ENCODE data around the gene MEGF11. TPM values are rescaled to one million over a fixed set of nuclear protein-coding genes. Genes with fewer than 3 reads are reported as not detected.

MEGF11 gene
- total RNA-seq, 1 experiment from 2014 or later, result 1.2 TPM

DNA sequence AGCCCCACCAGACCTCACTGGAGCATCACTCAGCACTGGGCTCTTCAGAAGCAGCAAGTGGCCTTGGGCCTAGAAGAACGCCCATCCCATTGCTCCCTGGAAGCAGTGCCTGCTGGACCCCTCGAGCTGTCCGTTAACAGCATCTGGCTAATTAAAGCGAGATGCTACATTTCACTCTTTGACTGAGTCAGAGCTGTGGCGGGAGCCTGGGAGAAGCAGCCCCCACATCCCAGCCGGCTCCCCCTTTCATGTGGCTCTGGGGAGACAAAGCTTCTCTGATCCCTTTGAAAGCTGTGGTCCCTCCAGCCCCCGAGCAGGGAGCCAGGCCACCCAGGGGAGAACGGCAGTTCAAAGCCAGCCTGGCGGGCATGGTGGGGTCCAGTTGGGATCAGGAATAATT, 103.7 kb downstream of the MEGF11 start:
- no peak overlapping the region for H3K23ac ChIP-seq (ENCODE audit: insufficient read length, low read depth, low read length)
- no peak for DNase-seq
- no peaks in the 10 kb centered on the region for H4K20me1 ChIP-seq (ENCODE audit: control insufficient read depth, insufficient read depth, insufficient read length)
- no peak overlapping the region for H3K14ac ChIP-seq (ENCODE audit: insufficient read depth, low read length)
- H2BK20ac ChIP-seq (ENCODE audit: low read depth, low read length, poor library complexity, severe bottlenecking), result no peak overlapping the region
- WGBS (ENCODE audit: extremely low coverage, insufficient read length, low lambda C conversion rate), result no CpG with 5 or more reads among the region's 9 CpGs
- no peak overlapping the region for H4K8ac ChIP-seq (replicated peaks; ENCODE audit: insufficient read length, low read depth, low read length)
- H3K23me2 ChIP-seq (ENCODE audit: insufficient read length, low read depth, low read length, poor library complexity, severe bottlenecking), result no peaks in the 10 kb centered on the region
- H2BK15ac ChIP-seq (ENCODE audit: low read depth, low read length), result no peak overlapping the region
- no peak overlapping the region for H2BK5ac ChIP-seq (ENCODE audit: insufficient read length, low read length)
- no peaks in the 10 kb centered on the region for H3K79me2 ChIP-seq (ENCODE audit: insufficient read depth, low read length)
- no peak overlapping the region for H3K4me2 ChIP-seq (ENCODE audit: insufficient read depth, insufficient read length, low read length)
- no peak overlapping the region for H2BK12ac ChIP-seq (ENCODE audit: insufficient read length, low read depth, low read length)
- H4K91ac ChIP-seq (ENCODE audit: insufficient read length, low read depth, low read length), result no peak overlapping the region
- H3K27me3 Mint-ChIP-seq (ENCODE audit: low read depth), result no peaks in the 10 kb centered on the region; the same call in 1 of the 2 replicates
- H3K9me3 Mint-ChIP-seq, result no peaks in the 10 kb centered on the region
- H3K56ac ChIP-seq (ENCODE audit: insufficient read length, low read depth, low read length), result no peak overlapping the region
- H3K27me3 ChIP-seq (ENCODE audit: insufficient read depth, low read length), result no peaks in the 10 kb centered on the region
- H3K4me1 ChIP-seq (ENCODE audit: insufficient read depth, low read length), result no peaks in the 10 kb centered on the region
- TF ChIP-seq, protein P1, sequence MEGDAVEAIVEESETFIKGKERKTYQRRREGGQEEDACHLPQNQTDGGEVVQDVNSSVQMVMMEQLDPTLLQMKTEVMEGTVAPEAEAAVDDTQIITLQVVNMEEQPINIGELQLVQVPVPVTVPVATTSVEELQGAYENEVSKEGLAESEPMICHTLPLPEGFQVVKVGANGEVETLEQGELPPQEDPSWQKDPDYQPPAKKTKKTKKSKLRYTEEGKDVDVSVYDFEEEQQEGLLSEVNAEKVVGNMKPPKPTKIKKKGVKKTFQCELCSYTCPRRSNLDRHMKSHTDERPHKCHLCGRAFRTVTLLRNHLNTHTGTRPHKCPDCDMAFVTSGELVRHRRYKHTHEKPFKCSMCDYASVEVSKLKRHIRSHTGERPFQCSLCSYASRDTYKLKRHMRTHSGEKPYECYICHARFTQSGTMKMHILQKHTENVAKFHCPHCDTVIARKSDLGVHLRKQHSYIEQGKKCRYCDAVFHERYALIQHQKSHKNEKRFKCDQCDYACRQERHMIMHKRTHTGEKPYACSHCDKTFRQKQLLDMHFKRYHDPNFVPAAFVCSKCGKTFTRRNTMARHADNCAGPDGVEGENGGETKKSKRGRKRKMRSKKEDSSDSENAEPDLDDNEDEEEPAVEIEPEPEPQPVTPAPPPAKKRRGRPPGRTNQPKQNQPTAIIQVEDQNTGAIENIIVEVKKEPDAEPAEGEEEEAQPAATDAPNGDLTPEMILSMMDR (conservative IDR thresholded peaks at IDR 0.05), result no peak
- H3K4me3 Mint-ChIP-seq, result no peak overlapping the region
- no peak overlapping the region for H3K18ac ChIP-seq (ENCODE audit: insufficient read length, low read depth, low read length)
- H3K27ac Mint-ChIP-seq, result no peak overlapping the region
- no peak overlapping the region for H2BK120ac ChIP-seq (ENCODE audit: low read depth, low read length, poor library complexity, severe bottlenecking)
- no peaks in the 10 kb centered on the region; a peak in 1 of 7 replicates for H3K36me3 Mint-ChIP-seq (ENCODE audit: insufficient read depth in 1 of 3, low read depth in 3 of 3)
- no peak overlapping the region for H3K27ac ChIP-seq (ENCODE audit: insufficient read length, low read depth, low read length)
- H3K4me1 Mint-ChIP-seq, result peaks cover 10 to 24% of the 10 kb centered on the region in 2 experiments
- no peak overlapping the region for H3T11ph ChIP-seq (ENCODE audit: low read length)
- H2AK5ac ChIP-seq (ENCODE audit: insufficient read length, low read length), result no peak overlapping the region
- no peaks in the 10 kb centered on the region for H3K79me1 ChIP-seq (ENCODE audit: insufficient read depth, low read depth, low read length, poor library complexity, severe bottlenecking)
- no peak overlapping the region for H4K5ac ChIP-seq (ENCODE audit: insufficient read length, low read depth, low read length)
- no peak overlapping the region for H3K4ac ChIP-seq (ENCODE audit: low read depth, low read length)
- H2AFZ ChIP-seq (ENCODE audit: low read length), result no peak overlapping the region
- H3K9me3 ChIP-seq (ENCODE audit: control insufficient read depth, low read depth, low read length), result no peaks in the 10 kb centered on the region
- no peak overlapping the region for H3K9ac ChIP-seq (ENCODE audit: extremely low read depth, insufficient read length, low read length)
